Measurements from ENCODE around the gene ZCCHC2. TPM values are rescaled to one million over a fixed set of nuclear protein-coding genes. Genes with fewer than 3 reads are reported as not detected.
A peak's percentile ranks its signal among the peaks of the same experiment; 100 is the strongest.

Gene ZCCHC2
- total RNA-seq, 4 donors from 2014 or later = 9.3 to 15.3 (median 11.3) TPM

DNA sequence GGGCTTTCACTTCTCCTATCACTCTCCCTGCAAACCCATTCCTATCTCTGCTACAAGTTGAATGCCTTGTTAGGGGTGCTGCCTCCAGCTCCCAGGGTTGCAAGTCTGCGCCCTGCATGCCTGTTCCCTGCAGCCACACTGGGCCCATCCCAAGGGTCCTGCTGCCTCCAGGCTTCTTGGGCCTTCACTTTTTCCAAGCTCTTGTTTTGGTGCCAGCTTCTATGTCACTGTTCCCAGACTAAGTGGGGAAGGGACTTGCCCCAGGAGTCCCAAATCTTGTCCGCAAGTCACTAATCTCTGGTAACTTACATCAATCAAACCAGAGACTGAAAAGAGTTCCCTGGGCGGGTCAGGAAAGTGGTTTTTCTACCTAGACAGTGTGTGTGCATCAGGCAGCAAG, 65.4 kb downstream of the ZCCHC2 start:
- no peak overlapping the region for H3K27ac ChIP-seq
- DNase-seq = no peak
- no peaks in the 10 kb centered on the region for H3K36me3 ChIP-seq
- H3K27me3 ChIP-seq = no peaks in the 10 kb centered on the region
- WGBS, 2 donors = 80 to 100% methylated on average over 2 to 3 of the region's 3 CpGs
- TF ChIP-seq, protein P1, sequence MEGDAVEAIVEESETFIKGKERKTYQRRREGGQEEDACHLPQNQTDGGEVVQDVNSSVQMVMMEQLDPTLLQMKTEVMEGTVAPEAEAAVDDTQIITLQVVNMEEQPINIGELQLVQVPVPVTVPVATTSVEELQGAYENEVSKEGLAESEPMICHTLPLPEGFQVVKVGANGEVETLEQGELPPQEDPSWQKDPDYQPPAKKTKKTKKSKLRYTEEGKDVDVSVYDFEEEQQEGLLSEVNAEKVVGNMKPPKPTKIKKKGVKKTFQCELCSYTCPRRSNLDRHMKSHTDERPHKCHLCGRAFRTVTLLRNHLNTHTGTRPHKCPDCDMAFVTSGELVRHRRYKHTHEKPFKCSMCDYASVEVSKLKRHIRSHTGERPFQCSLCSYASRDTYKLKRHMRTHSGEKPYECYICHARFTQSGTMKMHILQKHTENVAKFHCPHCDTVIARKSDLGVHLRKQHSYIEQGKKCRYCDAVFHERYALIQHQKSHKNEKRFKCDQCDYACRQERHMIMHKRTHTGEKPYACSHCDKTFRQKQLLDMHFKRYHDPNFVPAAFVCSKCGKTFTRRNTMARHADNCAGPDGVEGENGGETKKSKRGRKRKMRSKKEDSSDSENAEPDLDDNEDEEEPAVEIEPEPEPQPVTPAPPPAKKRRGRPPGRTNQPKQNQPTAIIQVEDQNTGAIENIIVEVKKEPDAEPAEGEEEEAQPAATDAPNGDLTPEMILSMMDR (IDR thresholded peaks at IDR 0.05) = no peak
- no peak for TF ChIP-seq POLR2A (IDR thresholded peaks at IDR 0.05)
- H3K4me1 ChIP-seq = peaks cover 0 to 24% (median 9%) of the 10 kb centered on the region in 3 donors
- H3K4me3 ChIP-seq = no peak overlapping the region
- intact Hi-C loops (cut with DNase I) = loop anchor here (10.0 kb wide), 1 partner anchor 397 kb away; no protein-coding TSS in a partner anchor
- no peaks in the 10 kb centered on the region for H3K9me3 ChIP-seq

GRCh38 chr18:62590799-62591590, 68.2 kb downstream of the ZCCHC2 start:
- TF ChIP-seq, protein P1 (IDR thresholded peaks at IDR 0.05) = no peak
- TF ChIP-seq POLR2A (IDR thresholded peaks at IDR 0.05) = no peak
- Histone ChIP-seq H3K36me3 (no peaks in the 10 kb centered on the region), H3K4me3 (no peak overlapping the region), H3K9me3 (no peaks in the 10 kb centered on the region), H3K27ac (no peak overlapping the region), H3K4me1 (peaks cover 2 to 9% (median 2%) of the 10 kb centered on the region in 3 donors), H3K27me3 (peaks cover 2 to 24% (median 3%) of the 10 kb centered on the region in 4 donors)
- intact Hi-C loops (cut with DNase I) = no loop called here
- WGBS, 2 donors = 55 to 60% methylated on average over 8 to 11 of the region's 15 CpGs
- no peak for DNase-seq

- no peaks in the 10 kb centered on the region for H3K36me3 ChIP-seq
- H3K9me3 ChIP-seq = no peaks in the 10 kb centered on the region
- intact Hi-C loops (cut with DNase I) = no loop called here
- no peak overlapping the region for H3K27ac ChIP-seq
- DNase-seq = no peak
- WGBS, 2 donors = 0 to 5% methylated on average over 12 to 16 of the region's 90 CpGs
- H3K27me3 ChIP-seq = peaks cover 8 to 77% (median 10%) of the 10 kb centered on the region in 4 donors
- peak overlapping the region; percentile 6 to 56 (median 36) for H3K4me3 ChIP-seq
- H3K4me1 ChIP-seq = peaks cover 11 to 17% (median 13%) of the 10 kb centered on the region in 3 donors
- TF ChIP-seq, protein P1 (IDR thresholded peaks at IDR 0.05) = no peak
- TF ChIP-seq POLR2A (IDR thresholded peaks at IDR 0.05) = no peak
Measured at GRCh38 chr18:62596145-62597005, 73.5 kb downstream of the ZCCHC2 start.

DNA sequence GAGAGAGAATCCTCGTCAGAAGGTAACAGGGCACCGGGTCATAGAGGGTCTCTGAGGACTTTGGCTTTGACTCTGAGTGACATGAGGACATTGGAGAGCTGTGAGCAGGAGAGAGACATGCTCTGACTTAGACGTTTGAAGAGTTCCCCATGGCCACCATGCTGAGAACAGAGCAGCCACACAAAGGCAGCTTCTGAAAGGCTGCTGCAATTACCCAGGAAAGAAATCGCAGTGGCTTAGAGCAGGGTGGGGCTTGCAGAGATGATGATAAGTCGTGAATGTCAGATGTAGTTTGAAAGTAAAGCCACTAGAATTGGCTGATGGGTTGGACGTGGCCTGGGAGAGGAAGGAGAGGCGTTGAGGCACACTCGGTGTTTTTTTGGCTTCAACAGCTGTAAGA, 79.0 kb downstream of the ZCCHC2 start:
- Histone ChIP-seq H3K27me3 (peaks cover 0 to 64% (median 0%) of the 10 kb centered on the region in 4 donors), H3K36me3 (no peaks in the 10 kb centered on the region), H3K4me1 (peaks cover 2 to 5% (median 2%) of the 10 kb centered on the region in 3 donors), H3K27ac (no peak overlapping the region), H3K4me3 (no peak overlapping the region), H3K9me3 (no peaks in the 10 kb centered on the region)
- no peak for DNase-seq
- no peak for TF ChIP-seq POLR2A (IDR thresholded peaks at IDR 0.05)
- TF ChIP-seq, protein P1 (IDR thresholded peaks at IDR 0.05) = no peak
- intact Hi-C loops (cut with DNase I) = no loop called here
- WGBS, 2 donors = 70 to 74% methylated on average over 8 of the region's 8 CpGs

GRCh38 chr18:62602706-62603105, 79.9 kb downstream of the ZCCHC2 start:
- Histone ChIP-seq H3K4me3 (no peak overlapping the region), H3K27me3 (peaks cover 0 to 55% (median 0%) of the 10 kb centered on the region in 4 donors), H3K4me1 (no peaks in the 10 kb centered on the region), H3K36me3 (no peaks in the 10 kb centered on the region), H3K9me3 (no peaks in the 10 kb centered on the region), H3K27ac (no peak overlapping the region)
- WGBS, 2 donors = 83 to 96% methylated on average over 8 of the region's 8 CpGs
- TF ChIP-seq, protein P1 (IDR thresholded peaks at IDR 0.05) = no peak
- no peak for TF ChIP-seq POLR2A (IDR thresholded peaks at IDR 0.05)
- DNase-seq = no peak
- intact Hi-C loops (cut with DNase I) = no loop called here

Data from esophagus squamous epithelium (tissue), 5 donors.